Measurements from ENCODE around the gene GABRA5. TPM values are rescaled to one million over a fixed set of nuclear protein-coding genes. Genes with fewer than 3 reads are reported as not detected.

Gene GABRA5
- polyA plus RNA-seq, 1 donor from 2014 or later: 25.3 TPM

DNA sequence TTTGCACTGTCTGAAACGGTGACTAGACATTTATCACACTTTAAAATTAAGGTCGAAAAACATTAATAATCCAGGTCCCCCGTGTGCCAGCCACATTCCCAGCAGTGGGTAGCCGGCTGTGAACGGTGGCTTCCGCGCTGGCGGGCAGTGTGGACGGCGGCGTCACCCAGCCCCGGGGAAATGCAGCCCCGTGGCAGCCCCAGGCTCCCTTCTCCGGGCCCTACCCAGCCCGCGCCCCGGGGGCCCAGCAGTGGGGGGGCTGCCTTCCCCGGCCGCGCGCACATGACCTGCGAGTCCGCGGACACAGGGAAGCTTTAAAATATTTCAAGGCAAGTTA lies 25.3 kb downstream of the GABRA5 start:
- no peaks in the 10 kb centered on the region for H3K27me3 ChIP-seq (ENCODE audit: insufficient read depth, low read depth, low read length)
- no peaks in the 10 kb centered on the region for H3F3A ChIP-seq (ENCODE audit: insufficient read depth, low read length, poor library complexity, severe bottlenecking)
- no peaks in the 10 kb centered on the region for H3K9me2 ChIP-seq (ENCODE audit: insufficient read depth, low read length)
- H3K36me3 ChIP-seq (ENCODE audit: insufficient read depth, low read length): no peaks in the 10 kb centered on the region
- TF ChIP-seq MXI1 (conservative IDR thresholded peaks at IDR 0.05; ENCODE audit: poor library complexity, severe bottlenecking): no peak
- TF ChIP-seq EP300 (conservative IDR thresholded peaks at IDR 0.05; ENCODE audit: poor library complexity, severe bottlenecking): no peak
- no peak for TF ChIP-seq SMC3 (conservative IDR thresholded peaks at IDR 0.05; ENCODE audit: poor library complexity)
- TF ChIP-seq TAF1 (IDR thresholded peaks at IDR 0.05; ENCODE audit: low read depth): no peak
- no peak for TF ChIP-seq POLR2AphosphoS5 (IDR thresholded peaks at IDR 0.05)
- TF ChIP-seq, protein P1, sequence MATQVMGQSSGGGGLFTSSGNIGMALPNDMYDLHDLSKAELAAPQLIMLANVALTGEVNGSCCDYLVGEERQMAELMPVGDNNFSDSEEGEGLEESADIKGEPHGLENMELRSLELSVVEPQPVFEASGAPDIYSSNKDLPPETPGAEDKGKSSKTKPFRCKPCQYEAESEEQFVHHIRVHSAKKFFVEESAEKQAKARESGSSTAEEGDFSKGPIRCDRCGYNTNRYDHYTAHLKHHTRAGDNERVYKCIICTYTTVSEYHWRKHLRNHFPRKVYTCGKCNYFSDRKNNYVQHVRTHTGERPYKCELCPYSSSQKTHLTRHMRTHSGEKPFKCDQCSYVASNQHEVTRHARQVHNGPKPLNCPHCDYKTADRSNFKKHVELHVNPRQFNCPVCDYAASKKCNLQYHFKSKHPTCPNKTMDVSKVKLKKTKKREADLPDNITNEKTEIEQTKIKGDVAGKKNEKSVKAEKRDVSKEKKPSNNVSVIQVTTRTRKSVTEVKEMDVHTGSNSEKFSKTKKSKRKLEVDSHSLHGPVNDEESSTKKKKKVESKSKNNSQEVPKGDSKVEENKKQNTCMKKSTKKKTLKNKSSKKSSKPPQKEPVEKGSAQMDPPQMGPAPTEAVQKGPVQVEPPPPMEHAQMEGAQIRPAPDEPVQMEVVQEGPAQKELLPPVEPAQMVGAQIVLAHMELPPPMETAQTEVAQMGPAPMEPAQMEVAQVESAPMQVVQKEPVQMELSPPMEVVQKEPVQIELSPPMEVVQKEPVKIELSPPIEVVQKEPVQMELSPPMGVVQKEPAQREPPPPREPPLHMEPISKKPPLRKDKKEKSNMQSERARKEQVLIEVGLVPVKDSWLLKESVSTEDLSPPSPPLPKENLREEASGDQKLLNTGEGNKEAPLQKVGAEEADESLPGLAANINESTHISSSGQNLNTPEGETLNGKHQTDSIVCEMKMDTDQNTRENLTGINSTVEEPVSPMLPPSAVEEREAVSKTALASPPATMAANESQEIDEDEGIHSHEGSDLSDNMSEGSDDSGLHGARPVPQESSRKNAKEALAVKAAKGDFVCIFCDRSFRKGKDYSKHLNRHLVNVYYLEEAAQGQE (IDR thresholded peaks at IDR 0.05; ENCODE audit: borderline replicate concordance): no peak
- no peak for TF ChIP-seq EZH2 (IDR thresholded peaks at IDR 0.05; ENCODE audit: borderline replicate concordance, insufficient read depth, low read length, poor library complexity, severe bottlenecking)
- TF ChIP-seq RAD21 (conservative IDR thresholded peaks at IDR 0.05): no peak
- TF ChIP-seq, protein P2, sequence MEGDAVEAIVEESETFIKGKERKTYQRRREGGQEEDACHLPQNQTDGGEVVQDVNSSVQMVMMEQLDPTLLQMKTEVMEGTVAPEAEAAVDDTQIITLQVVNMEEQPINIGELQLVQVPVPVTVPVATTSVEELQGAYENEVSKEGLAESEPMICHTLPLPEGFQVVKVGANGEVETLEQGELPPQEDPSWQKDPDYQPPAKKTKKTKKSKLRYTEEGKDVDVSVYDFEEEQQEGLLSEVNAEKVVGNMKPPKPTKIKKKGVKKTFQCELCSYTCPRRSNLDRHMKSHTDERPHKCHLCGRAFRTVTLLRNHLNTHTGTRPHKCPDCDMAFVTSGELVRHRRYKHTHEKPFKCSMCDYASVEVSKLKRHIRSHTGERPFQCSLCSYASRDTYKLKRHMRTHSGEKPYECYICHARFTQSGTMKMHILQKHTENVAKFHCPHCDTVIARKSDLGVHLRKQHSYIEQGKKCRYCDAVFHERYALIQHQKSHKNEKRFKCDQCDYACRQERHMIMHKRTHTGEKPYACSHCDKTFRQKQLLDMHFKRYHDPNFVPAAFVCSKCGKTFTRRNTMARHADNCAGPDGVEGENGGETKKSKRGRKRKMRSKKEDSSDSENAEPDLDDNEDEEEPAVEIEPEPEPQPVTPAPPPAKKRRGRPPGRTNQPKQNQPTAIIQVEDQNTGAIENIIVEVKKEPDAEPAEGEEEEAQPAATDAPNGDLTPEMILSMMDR (IDR thresholded peaks at IDR 0.05; ENCODE audit: poor library complexity, severe bottlenecking): no peak
- no peaks in the 10 kb centered on the region for H3K79me2 ChIP-seq (replicated peaks; ENCODE audit: insufficient read depth, low read length)
- no peak overlapping the region for H3K9ac ChIP-seq (ENCODE audit: low read length)
- no peak overlapping the region for H2AFZ ChIP-seq (ENCODE audit: low read depth, low read length)
- no peak overlapping the region for H3K4me2 ChIP-seq (ENCODE audit: low read length)
- H4K20me1 ChIP-seq (ENCODE audit: insufficient read depth): no peaks in the 10 kb centered on the region
- H3K9me3 ChIP-seq (ENCODE audit: low read length): no peaks in the 10 kb centered on the region
- no peak overlapping the region for H3K4me3 ChIP-seq (ENCODE audit: low read length)
- H3K27ac ChIP-seq (ENCODE audit: low read length): no peak overlapping the region

DNA sequence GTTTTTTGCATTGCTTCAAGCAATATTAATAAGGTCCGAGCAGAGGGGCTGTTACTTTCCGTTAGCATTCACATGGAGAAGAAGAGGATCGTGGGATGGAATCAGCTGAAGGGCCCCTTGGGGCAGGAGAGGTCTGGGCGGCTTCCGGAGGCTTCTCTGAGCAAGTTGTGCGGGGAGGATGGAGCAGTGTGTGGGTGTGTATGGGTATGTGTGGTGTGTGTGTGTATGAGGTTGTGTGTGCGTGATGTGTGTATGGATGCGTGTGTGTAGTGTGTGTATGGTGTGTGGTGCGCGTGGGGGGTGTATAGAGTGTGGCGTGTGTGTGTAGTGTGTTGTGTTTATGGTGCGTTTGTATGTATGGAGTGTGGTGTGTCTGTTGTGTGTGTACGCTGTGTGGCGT lies 25.8 kb downstream of the GABRA5 start:
- Histone ChIP-seq H3K9ac (ENCODE audit: low read length) (no peak overlapping the region), H2AFZ (ENCODE audit: low read depth, low read length) (no peak overlapping the region), H3K27ac (ENCODE audit: low read length) (no peak overlapping the region), H3K36me3 (ENCODE audit: insufficient read depth, low read length) (no peaks in the 10 kb centered on the region), H3K27me3 (ENCODE audit: insufficient read depth, low read depth, low read length) (no peaks in the 10 kb centered on the region), H3K4me2 (ENCODE audit: low read length) (no peak overlapping the region), H3K9me3 (ENCODE audit: low read length) (no peaks in the 10 kb centered on the region), H4K20me1 (ENCODE audit: insufficient read depth) (no peaks in the 10 kb centered on the region), H3K79me2 (replicated peaks; ENCODE audit: insufficient read depth, low read length) (no peaks in the 10 kb centered on the region), H3K9me2 (ENCODE audit: insufficient read depth, low read length) (no peaks in the 10 kb centered on the region), H3K4me3 (ENCODE audit: low read length) (no peak overlapping the region), H3F3A (ENCODE audit: insufficient read depth, low read length, poor library complexity, severe bottlenecking) (no peaks in the 10 kb centered on the region)
- TF ChIP-seq SMC3 (conservative IDR thresholded peaks at IDR 0.05; ENCODE audit: poor library complexity) (no peak), RAD21 (conservative IDR thresholded peaks at IDR 0.05) (no peak), TAF1 (IDR thresholded peaks at IDR 0.05; ENCODE audit: low read depth) (no peak), MXI1 (conservative IDR thresholded peaks at IDR 0.05; ENCODE audit: poor library complexity, severe bottlenecking) (no peak), EZH2 (IDR thresholded peaks at IDR 0.05; ENCODE audit: borderline replicate concordance, insufficient read depth, low read length, poor library complexity, severe bottlenecking) (no peak), EP300 (conservative IDR thresholded peaks at IDR 0.05; ENCODE audit: poor library complexity, severe bottlenecking) (no peak), POLR2AphosphoS5 (IDR thresholded peaks at IDR 0.05) (no peak)
- TF ChIP-seq, protein P2 (IDR thresholded peaks at IDR 0.05; ENCODE audit: poor library complexity, severe bottlenecking): no peak
- TF ChIP-seq, protein P1 (IDR thresholded peaks at IDR 0.05; ENCODE audit: borderline replicate concordance): no peak

Data from neural cell (in vitro differentiated cells).